AG10803 (cell line): ENCODE measurements around the gene VAT1L.

Experiments used
- DNase-seq: peaks from one replicate; pipeline ENCODE4 v3.0.0; 2010; ENCODE audit warnings: low read depth
- H3K4me3 ChIP-seq: 2 replicates; pipeline ENCODE4 v1.5.1; 2011; ENCODE audit warnings: mild to moderate bottlenecking, low read length, control low read depth
- TF ChIP-seq, protein P1 (sequence below): conservative IDR thresholded peaks from 2 replicates; pipeline ENCODE4 v1.5.1; 2011; ENCODE audit warnings: mild to moderate bottlenecking, low read length, control low read depth, inconsistent platforms

VAT1L gene

DNA sequence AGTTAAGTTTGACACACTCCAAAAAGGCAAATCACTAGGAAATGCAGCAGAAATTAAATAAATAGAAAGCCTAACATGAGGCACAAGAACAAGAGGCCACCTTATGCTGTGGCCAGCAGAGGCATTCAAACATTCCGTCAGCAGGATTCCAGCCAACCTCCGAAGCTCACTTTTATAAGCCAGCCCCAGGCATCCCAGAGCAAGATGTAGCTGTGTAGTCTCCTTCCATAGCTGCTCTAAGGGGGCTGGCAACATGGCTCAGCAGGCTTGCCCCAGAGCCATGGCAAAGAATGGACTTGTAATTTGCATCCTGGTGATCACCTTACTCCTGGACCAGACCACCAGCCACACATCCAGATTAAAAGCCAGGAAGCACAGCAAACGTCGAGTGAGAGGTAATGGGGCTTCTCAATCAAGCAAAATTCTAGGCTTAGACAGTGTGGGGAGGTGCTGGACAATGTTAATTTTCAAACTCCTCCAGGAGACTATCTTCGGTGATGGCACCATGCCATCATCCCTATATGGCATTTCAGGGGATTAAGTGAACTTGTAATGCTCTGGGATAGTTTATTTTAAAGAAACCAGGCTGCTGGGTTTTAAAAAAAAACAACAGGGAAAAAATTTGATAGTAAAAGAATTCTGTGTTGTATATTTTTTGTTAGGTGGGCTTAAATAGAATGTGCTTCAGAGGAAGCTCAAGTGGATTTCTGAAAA is 234.1 kb downstream of the VAT1L start, which contains the start of gene CLEC3A:
TSS of gene CLEC3A (plus strand) at position 202 of the 714 bp plus-strand sequence. CDS start at position 281, 79 bp downstream.
- no peak for DNase-seq
- no peak within 1 kb of the TSS for H3K4me3 ChIP-seq
- TF ChIP-seq, protein P1, sequence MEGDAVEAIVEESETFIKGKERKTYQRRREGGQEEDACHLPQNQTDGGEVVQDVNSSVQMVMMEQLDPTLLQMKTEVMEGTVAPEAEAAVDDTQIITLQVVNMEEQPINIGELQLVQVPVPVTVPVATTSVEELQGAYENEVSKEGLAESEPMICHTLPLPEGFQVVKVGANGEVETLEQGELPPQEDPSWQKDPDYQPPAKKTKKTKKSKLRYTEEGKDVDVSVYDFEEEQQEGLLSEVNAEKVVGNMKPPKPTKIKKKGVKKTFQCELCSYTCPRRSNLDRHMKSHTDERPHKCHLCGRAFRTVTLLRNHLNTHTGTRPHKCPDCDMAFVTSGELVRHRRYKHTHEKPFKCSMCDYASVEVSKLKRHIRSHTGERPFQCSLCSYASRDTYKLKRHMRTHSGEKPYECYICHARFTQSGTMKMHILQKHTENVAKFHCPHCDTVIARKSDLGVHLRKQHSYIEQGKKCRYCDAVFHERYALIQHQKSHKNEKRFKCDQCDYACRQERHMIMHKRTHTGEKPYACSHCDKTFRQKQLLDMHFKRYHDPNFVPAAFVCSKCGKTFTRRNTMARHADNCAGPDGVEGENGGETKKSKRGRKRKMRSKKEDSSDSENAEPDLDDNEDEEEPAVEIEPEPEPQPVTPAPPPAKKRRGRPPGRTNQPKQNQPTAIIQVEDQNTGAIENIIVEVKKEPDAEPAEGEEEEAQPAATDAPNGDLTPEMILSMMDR, result no peak

GRCh38 chr16:78024159-78024558 is 235.8 kb downstream of the VAT1L start:
- TF ChIP-seq, protein P1, result no peak
- H3K4me3 ChIP-seq, result no peak overlapping the region
- DNase-seq, result no peak

DNA sequence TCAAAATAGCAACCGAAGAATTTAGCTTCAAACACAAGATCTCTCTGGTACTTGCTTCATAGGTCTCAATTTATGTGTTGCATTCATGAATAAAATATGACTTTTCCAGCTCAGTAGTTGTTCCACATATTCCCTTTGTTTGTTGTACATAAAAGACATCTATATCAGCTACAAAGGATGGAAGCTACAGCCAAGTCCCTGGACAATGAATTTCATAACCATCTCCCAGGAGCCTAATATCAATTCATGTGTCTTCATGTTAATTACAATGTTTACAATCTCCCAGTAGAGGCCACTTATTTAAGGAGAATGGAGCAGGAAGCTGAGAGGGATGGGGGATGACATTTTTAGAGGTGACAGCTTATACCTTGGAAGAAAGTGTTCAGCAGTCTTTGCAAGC is 237.3 kb downstream of the VAT1L start:
- TF ChIP-seq, protein P1, result no peak
- DNase-seq, result no peak
- no peak overlapping the region for H3K4me3 ChIP-seq

DNA sequence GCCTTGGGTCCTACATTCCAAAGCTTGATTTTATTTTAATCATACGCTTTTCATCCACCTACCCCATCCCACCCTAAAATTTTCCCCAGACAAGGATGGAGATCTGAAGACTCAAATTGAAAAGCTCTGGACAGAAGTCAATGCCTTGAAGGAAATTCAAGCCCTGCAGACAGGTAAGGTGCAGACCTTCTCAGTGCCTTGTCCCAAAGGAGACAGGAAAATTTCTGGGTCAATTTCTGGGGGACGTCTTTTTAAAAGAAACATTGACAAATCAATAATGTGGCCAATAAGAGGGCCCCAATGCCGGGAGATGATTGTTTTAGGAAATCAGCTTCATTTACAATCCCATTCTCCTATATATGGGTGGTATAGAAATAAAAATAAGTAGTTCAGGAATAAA is 239.7 kb downstream of the VAT1L start:
- TF ChIP-seq, protein P1, result no peak
- no peak overlapping the region for H3K4me3 ChIP-seq

More for the DNA sequence above, 239.7 kb downstream of the VAT1L start:
- no peak for DNase-seq
